PC-3 (cell line): ENCODE data around the gene RBBP8NL. TPM values are rescaled to one million over a fixed set of nuclear protein-coding genes. Genes with fewer than 3 reads are reported as not detected.

Experiments
- ATAC-seq: fragments of 200-7000 bp; cut with Tn5 transposase; 2 replicates; pipeline ENCODE4 v1.9.1; 2020; ENCODE audit warnings: mild to moderate bottlenecking, moderate library complexity
- BruUV-seq: library from RNA; stranded (reverse); fragments of 400-500 nt; replicated peaks from 2 replicates; lab custom pipeline; 2021; lab: Mats Ljungman, UMichigan
- CTCF ChIA-PET: fragments of 300-600 bp; sonication (Branson Sonifier 250); formaldehyde crosslinking; loops from one replicate; lab custom pipeline; 2022; ENCODE audit warnings: antibody characterized with exemption; lab: Charles Lee
- POLR2A ChIA-PET: fragments of 300-600 bp; sonication (Branson Sonifier 250); formaldehyde crosslinking; loops from one replicate; lab custom pipeline; 2022; ENCODE audit warnings: antibody characterized with exemption; ENCODE audit not compliant: unreplicated experiment; lab: Charles Lee
- DNase-seq: peaks from one replicate; pipeline ENCODE4 v3.0.0-alpha.2; 2015
- H2AFZ ChIP-seq: fragments of 300-600 bp; sonication (generic); 2 replicates; pipeline ENCODE4 v1.6.0; 2016; ENCODE audit warnings: antibody characterized with exemption, low read length
- H3F3A ChIP-seq: fragments of 300-600 bp; sonication (generic); one replicate; pipeline ENCODE4 v1.6.0; 2017; ENCODE audit warnings: antibody characterized with exemption, low read length, control low read depth, mild to moderate bottlenecking; ENCODE audit not compliant: unreplicated experiment
- H3K27ac ChIP-seq: fragments of 300-600 bp; sonication (generic); 2 replicates; pipeline ENCODE4 v1.5.1; 2016; ENCODE audit warnings: mild to moderate bottlenecking, low read length
- H3K27me3 ChIP-seq: fragments of 300-600 bp; sonication (generic); 2 replicates; pipeline ENCODE4 v1.6.1; 2016; ENCODE audit warnings: low read length, mixed read lengths
- H3K36me3 ChIP-seq: fragments of 300-600 bp; sonication (generic); 2 replicates; pipeline ENCODE4 v1.6.1; 2016; ENCODE audit warnings: low read depth, mixed run types, low read length, mixed read lengths
- H3K4me1 ChIP-seq: fragments of 300-600 bp; sonication (generic); 2 replicates; pipeline ENCODE4 v1.5.1; 2016; ENCODE audit warnings: low read length; ENCODE audit not compliant: insufficient read depth
- H3K4me2 ChIP-seq: fragments of 300-600 bp; sonication (generic); 2 replicates; pipeline ENCODE4 v1.6.0; 2016; ENCODE audit warnings: low read length
- H3K4me3 ChIP-seq: fragments of 300-600 bp; sonication (generic); 2 replicates; pipeline ENCODE4 v1.5.1; 2016; ENCODE audit warnings: mild to moderate bottlenecking, low read length, mixed read lengths
- H3K79me2 ChIP-seq: fragments of 300-600 bp; sonication (generic); 2 replicates; pipeline ENCODE4 v1.6.1; 2017; ENCODE audit warnings: low read length, mixed read lengths
- H3K9ac ChIP-seq: fragments of 300-600 bp; sonication (generic); 2 replicates; pipeline ENCODE4 v1.6.0; 2016; ENCODE audit warnings: mild to moderate bottlenecking, low read length
- H3K9me2 ChIP-seq: fragments of 300-600 bp; sonication (generic); replicated peaks from 2 replicates; pipeline ENCODE4 v1.6.1; 2016; ENCODE audit warnings: mixed run types, low read length, mixed read lengths
- H3K9me3 ChIP-seq: fragments of 300-600 bp; sonication (generic); 2 replicates; pipeline ENCODE4 v1.6.1; 2016; ENCODE audit warnings: low read length, mixed read lengths
- H4K20me1 ChIP-seq: fragments of 300-600 bp; sonication (generic); 2 replicates; pipeline ENCODE4 v1.6.1; 2016; ENCODE audit warnings: low read length, mixed read lengths
- EZH2 ChIP-seq: fragments of 300-600 bp; sonication (generic); IDR thresholded peaks from one replicate; pipeline ENCODE4 v1.6.1; 2017; ENCODE audit warnings: antibody characterized with exemption, mild to moderate bottlenecking, low read length; ENCODE audit not compliant: unreplicated experiment
- EZH2phosphoT487 ChIP-seq: fragments of 300-600 bp; sonication (generic); IDR thresholded peaks from 2 replicates; pipeline ENCODE4 v1.6.1; 2018; ENCODE audit warnings: mild to moderate bottlenecking, antibody characterized with exemption, low read length, borderline replicate concordance
- intact Hi-C: fragments of 100-400 bp; cut with micrococcal nuclease; formaldehyde crosslinking; loops from 2 replicates; pipeline ENCODE4 v1.9.0; 2023
- total RNA-seq: library from RNA; depleted of rRNA; stranded (reverse); fragments of >200 nt; gene quantifications from 2 replicates; pipeline ENCODE4 v1.2.3, GENCODE V29; 2014
- TF ChIP-seq, protein P1 (sequence below): fragments of 300-600 bp; sonication (generic); conservative IDR thresholded peaks from 2 replicates; pipeline ENCODE4 v1.5.1; 2017; ENCODE audit warnings: antibody characterized with exemption, low read depth, mild to moderate bottlenecking, low read length

Gene RBBP8NL
- total RNA-seq, 1 experiment from 2014 or later: 9.4 TPM

DNA sequence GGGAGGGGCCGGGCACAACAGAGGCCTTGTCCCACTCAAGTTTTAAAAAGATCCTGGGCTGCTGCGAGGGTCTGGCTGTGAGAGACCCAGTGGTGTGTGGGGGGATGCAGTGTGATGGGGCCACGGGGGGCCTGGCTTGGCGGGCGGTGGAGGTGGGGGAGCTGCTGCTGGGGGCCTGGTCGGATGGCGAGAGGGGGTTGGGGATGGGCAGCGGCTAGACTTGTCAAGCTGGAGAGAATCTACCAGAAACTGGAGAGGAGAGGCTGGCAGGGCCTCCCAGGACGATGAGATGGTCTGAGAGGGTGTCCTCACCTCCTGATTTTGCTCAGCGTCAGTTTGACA is 35.3 kb downstream of the RBBP8NL start:
- Histone ChIP-seq H3K79me2 (peaks cover 27% of the 10 kb centered on the region), H2AFZ (no peak overlapping the region), H3K27me3 (no peaks in the 10 kb centered on the region), H3F3A (peaks cover 21% of the 10 kb centered on the region), H3K9me3 (no peaks in the 10 kb centered on the region), H4K20me1 (peaks cover 28% of the 10 kb centered on the region), H3K4me3 (no peak overlapping the region), H3K9me2 (no peaks in the 10 kb centered on the region), H3K9ac (no peak overlapping the region), H3K4me2 (no peak overlapping the region), H3K36me3 (peaks cover 27% of the 10 kb centered on the region), H3K4me1 (peaks cover 10% of the 10 kb centered on the region), H3K27ac (no peak overlapping the region)
- DNase-seq (no peak), ATAC-seq (no peak)
- intact Hi-C loops: no loop called here
- BruUV-seq: no TSS peak
- TF ChIP-seq EZH2phosphoT487: no peak
- no peak for TF ChIP-seq EZH2
- TF ChIP-seq, protein P1, sequence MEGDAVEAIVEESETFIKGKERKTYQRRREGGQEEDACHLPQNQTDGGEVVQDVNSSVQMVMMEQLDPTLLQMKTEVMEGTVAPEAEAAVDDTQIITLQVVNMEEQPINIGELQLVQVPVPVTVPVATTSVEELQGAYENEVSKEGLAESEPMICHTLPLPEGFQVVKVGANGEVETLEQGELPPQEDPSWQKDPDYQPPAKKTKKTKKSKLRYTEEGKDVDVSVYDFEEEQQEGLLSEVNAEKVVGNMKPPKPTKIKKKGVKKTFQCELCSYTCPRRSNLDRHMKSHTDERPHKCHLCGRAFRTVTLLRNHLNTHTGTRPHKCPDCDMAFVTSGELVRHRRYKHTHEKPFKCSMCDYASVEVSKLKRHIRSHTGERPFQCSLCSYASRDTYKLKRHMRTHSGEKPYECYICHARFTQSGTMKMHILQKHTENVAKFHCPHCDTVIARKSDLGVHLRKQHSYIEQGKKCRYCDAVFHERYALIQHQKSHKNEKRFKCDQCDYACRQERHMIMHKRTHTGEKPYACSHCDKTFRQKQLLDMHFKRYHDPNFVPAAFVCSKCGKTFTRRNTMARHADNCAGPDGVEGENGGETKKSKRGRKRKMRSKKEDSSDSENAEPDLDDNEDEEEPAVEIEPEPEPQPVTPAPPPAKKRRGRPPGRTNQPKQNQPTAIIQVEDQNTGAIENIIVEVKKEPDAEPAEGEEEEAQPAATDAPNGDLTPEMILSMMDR: no peak
- POLR2A ChIA-PET: no interaction called here
- CTCF ChIA-PET: no interaction called here

DNA sequence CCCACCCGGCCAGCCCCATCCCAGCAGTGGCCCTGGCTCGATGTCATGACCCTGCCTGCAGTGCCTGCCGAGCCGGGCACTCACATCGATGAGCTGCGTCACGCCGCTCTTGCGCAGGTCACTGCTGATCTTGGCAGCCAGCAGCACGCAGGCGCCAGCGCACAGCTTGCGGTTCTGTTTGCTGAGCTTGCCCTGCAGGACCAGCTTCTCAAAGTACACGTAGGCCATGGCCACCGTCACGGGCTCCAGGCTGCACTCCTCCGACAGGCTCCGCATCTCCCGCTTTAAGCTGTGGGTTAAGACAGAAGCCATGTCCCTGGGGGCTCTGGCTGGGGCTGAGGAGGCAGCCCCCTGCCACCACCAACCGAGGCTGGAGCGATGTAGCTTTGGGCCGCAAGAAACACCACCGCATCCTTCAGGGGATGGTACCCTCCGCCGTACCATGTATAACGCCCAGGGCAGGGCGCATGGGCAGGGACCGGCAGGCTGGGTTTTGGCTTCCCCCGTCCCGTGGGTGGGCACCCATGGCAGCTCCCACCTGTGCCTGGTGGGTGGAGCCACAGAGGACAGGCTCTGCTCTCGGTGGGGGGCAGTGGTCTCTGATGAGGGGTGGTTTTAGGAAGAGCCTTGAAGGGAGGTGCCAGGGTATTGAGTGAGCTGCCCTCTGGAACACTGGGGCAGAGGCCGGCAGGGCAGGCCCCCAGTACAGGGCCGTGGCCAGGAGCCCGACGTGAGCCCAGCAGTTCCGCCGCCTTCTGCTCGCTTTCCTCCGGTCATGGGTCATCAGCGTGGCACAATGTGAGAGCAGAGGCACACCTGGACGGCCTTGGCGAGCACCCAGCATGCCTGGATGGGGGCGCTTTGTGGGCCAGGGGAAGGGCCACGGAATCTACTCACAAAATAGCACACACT is 35.9 kb downstream of the RBBP8NL start:
- BruUV-seq: no TSS peak
- DNase-seq (no peak), ATAC-seq (no peak)
- intact Hi-C loops: no loop called here
- H3K9me2 ChIP-seq: no peaks in the 10 kb centered on the region
- no peak overlapping the region for H3K27ac ChIP-seq
- no peaks in the 10 kb centered on the region for H3K9me3 ChIP-seq
- ChIA-PET CTCF (no interaction called here), POLR2A (no interaction called here)
- H3K79me2 ChIP-seq: peaks cover 33% of the 10 kb centered on the region
- no peaks in the 10 kb centered on the region for H3K27me3 ChIP-seq
- peaks cover 28% of the 10 kb centered on the region for H4K20me1 ChIP-seq
- no peak overlapping the region for H3K4me2 ChIP-seq
- peaks cover 10% of the 10 kb centered on the region for H3K4me1 ChIP-seq
- peaks cover 27% of the 10 kb centered on the region for H3K36me3 ChIP-seq
- no peak overlapping the region for H2AFZ ChIP-seq
- TF ChIP-seq, protein P1: no peak
- TF ChIP-seq EZH2phosphoT487 (no peak), EZH2 (no peak)
- peaks cover 21% of the 10 kb centered on the region for H3F3A ChIP-seq
- H3K9ac ChIP-seq: no peak overlapping the region
- no peak overlapping the region for H3K4me3 ChIP-seq
